H1 (cell line): ENCODE results near the gene CEND1. TPM values are rescaled to one million over a fixed set of nuclear protein-coding genes. Genes with fewer than 3 reads are reported as not detected.

Source experiments
- HDAC2 ChIP-seq, 2 experiments: fragments of 300-600 bp in 1 of 2; sonication (generic) in 1 of 2; IDR thresholded peaks; 2 replicates each; pipeline ENCODE4 v1.6.1; 2011 to 2012; ENCODE audit warnings: low read depth in 2 of 2, low read length in 2 of 2, mild to moderate bottlenecking in 2 of 2, moderate library complexity in 2 of 2, borderline replicate concordance in 1 of 2, inconsistent platforms in 1 of 2
- SIRT6 ChIP-seq: IDR thresholded peaks from one replicate; pipeline ENCODE4 v1.7.1; 2012; ENCODE audit warnings: low read length, inconsistent platforms
- polyA plus RNA-seq, 7 experiments: library from polyadenylated mRNA; depleted of rRNA in 3 of 7; stranded (reverse) in 5 of 7; unstranded in 2 of 7; fragments of >200 nt in 5 of 7; fragments of 200-250 nt in 2 of 7; gene quantifications; 1 replicate in 5 of 7; 2 replicates in 1 of 7; 4 replicates in 1 of 7; pipeline versions ENCODE4 v1.2.1 to v1.2.3, GENCODE V29; 2011 to 2013; ENCODE audit warnings: missing spikeins in 2 of 7, mixed read lengths in 2 of 7
- total RNA-seq: library from RNA; stranded (reverse); fragmentation: NEBNext Ultra II Directional; extraction: Animal tissue kit (Norgen Biotek cat#: 25700); gene quantifications from 2 replicates; pipeline ENCODE4 v1.2.1, GENCODE V29; 2021
- TF ChIP-seq, protein P1 (sequence below): IDR thresholded peaks from 2 replicates; pipeline ENCODE4 v1.6.1; 2012; ENCODE audit warnings: inconsistent platforms

CEND1 gene
- total and polyA plus RNA-seq, 2 of the 8 experiments (the other 6 are each of a cell fraction or from before 2014, with no cell fraction given): 0.82 to 5.0 TPM

- TF ChIP-seq, protein P1, sequence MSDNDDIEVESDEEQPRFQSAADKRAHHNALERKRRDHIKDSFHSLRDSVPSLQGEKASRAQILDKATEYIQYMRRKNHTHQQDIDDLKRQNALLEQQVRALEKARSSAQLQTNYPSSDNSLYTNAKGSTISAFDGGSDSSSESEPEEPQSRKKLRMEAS: no peak
- TF ChIP-seq HDAC2 (IDR thresholded peaks at IDR 0.05; ENCODE audit: borderline replicate concordance in 1 of 2, low read depth in 2 of 2, low read length in 2 of 2): no peak
- no peak for TF ChIP-seq SIRT6
- TF ChIP-seq, all 59 proteins: peak for 0
Measured at GRCh38 chr11:837990-838307, 48.1 kb upstream of the CEND1 start (continued).
